ENCODE results near the gene NDUFS4. TPM values are rescaled to one million over a fixed set of nuclear protein-coding genes. Genes with fewer than 3 reads are reported as not detected.

Gene NDUFS4
- total RNA-seq, 1 donor from 2014 or later: 62.9 TPM

GRCh38 chr5:53569453-53569852, 9.0 kb downstream of the NDUFS4 start:
- TF ChIP-seq POLR2A (IDR thresholded peaks at IDR 0.05) (no peak), POLR2AphosphoS5 (IDR thresholded peaks at IDR 0.05; ENCODE audit: insufficient read depth in 1 of 2, low read depth in 1 of 2) (no peak), CTCF (IDR thresholded peaks at IDR 0.05) (no peak)
- no peaks in the 10 kb centered on the region for H3K9me3 ChIP-seq
- intact Hi-C loops (cut with DNase I): no loop called here
- no peaks in the 10 kb centered on the region for H3K36me3 ChIP-seq
- H3K27ac ChIP-seq: no peak overlapping the region
- peaks cover 19% of the 10 kb centered on the region for H3K4me1 ChIP-seq
- H3K27me3 ChIP-seq: no peaks in the 10 kb centered on the region
- no peak overlapping the region for H3K4me3 ChIP-seq
- no peak for DNase-seq (ENCODE audit: extremely low spot score in 2 of 2)

GRCh38 chr5:53571403-53571802, 11.0 kb downstream of the NDUFS4 start:
- Histone ChIP-seq H3K27ac (no peak overlapping the region), H3K9me3 (no peaks in the 10 kb centered on the region), H3K4me3 (no peak overlapping the region), H3K4me1 (peaks cover 18% of the 10 kb centered on the region), H3K27me3 (no peaks in the 10 kb centered on the region), H3K36me3 (no peaks in the 10 kb centered on the region)
- intact Hi-C loops (cut with DNase I): no loop called here
- DNase-seq (ENCODE audit: extremely low spot score in 2 of 2): no peak
- TF ChIP-seq CTCF (IDR thresholded peaks at IDR 0.05) (no peak), POLR2A (IDR thresholded peaks at IDR 0.05) (no peak), POLR2AphosphoS5 (IDR thresholded peaks at IDR 0.05; ENCODE audit: insufficient read depth in 1 of 2, low read depth in 1 of 2) (no peak)

- Histone ChIP-seq H3K4me3 (no peak overlapping the region), H3K27me3 (no peaks in the 10 kb centered on the region), H3K4me1 (no peaks in the 10 kb centered on the region), H3K36me3 (no peaks in the 10 kb centered on the region), H3K27ac (no peak overlapping the region), H3K9me3 (no peaks in the 10 kb centered on the region)
- intact Hi-C loops (cut with DNase I): no loop called here
- TF ChIP-seq POLR2A (IDR thresholded peaks at IDR 0.05) (no peak), POLR2AphosphoS5 (IDR thresholded peaks at IDR 0.05; ENCODE audit: insufficient read depth in 1 of 2, low read depth in 1 of 2) (no peak), CTCF (IDR thresholded peaks at IDR 0.05) (no peak)
- DNase-seq (ENCODE audit: extremely low spot score in 2 of 2): no peak
Measured at GRCh38 chr5:53575101-53575500, 14.7 kb downstream of the NDUFS4 start.

GRCh38 chr5:53575831-53576230, 15.4 kb downstream of the NDUFS4 start:
- Histone ChIP-seq H3K4me3 (no peak overlapping the region), H3K36me3 (no peaks in the 10 kb centered on the region), H3K4me1 (no peaks in the 10 kb centered on the region), H3K9me3 (no peaks in the 10 kb centered on the region), H3K27me3 (no peaks in the 10 kb centered on the region), H3K27ac (no peak overlapping the region)
- no peak for TF ChIP-seq POLR2AphosphoS5 (IDR thresholded peaks at IDR 0.05; ENCODE audit: insufficient read depth in 1 of 2, low read depth in 1 of 2)
- TF ChIP-seq CTCF (IDR thresholded peaks at IDR 0.05): no peak
- TF ChIP-seq POLR2A (IDR thresholded peaks at IDR 0.05): no peak
- no peak for DNase-seq (ENCODE audit: extremely low spot score in 2 of 2)
- intact Hi-C loops (cut with DNase I): no loop called here

DNA sequence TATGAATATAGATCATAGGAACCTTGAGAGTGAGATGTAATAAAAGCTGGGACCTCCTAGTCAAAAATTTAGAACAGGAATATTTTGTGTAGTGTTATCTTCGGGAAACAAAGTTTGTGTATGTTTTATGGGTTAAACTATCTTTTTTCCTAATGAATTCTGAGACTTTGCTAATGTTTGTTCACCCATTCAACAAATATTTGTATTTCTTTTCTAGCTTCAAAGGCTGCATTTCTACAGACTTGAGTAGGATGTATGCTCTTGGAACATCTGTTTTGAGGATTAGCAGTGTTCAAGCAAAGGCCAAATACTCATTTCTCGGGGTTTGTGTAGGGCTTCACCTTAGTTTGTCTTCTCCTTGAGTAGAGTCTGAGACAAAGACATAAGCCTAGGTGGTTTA, 16.2 kb downstream of the NDUFS4 start:
- intact Hi-C loops (cut with DNase I): no loop called here
- no peaks in the 10 kb centered on the region for H3K4me1 ChIP-seq
- no peak overlapping the region for H3K27ac ChIP-seq
- no peaks in the 10 kb centered on the region for H3K36me3 ChIP-seq
- H3K9me3 ChIP-seq: no peaks in the 10 kb centered on the region
- H3K4me3 ChIP-seq: no peak overlapping the region
- TF ChIP-seq CTCF (IDR thresholded peaks at IDR 0.05): no peak
- TF ChIP-seq POLR2A (IDR thresholded peaks at IDR 0.05): no peak
- no peak for TF ChIP-seq POLR2AphosphoS5 (IDR thresholded peaks at IDR 0.05; ENCODE audit: insufficient read depth in 1 of 2, low read depth in 1 of 2)
- no peaks in the 10 kb centered on the region for H3K27me3 ChIP-seq
- no peak for DNase-seq (ENCODE audit: extremely low spot score in 2 of 2)

Measured in vagina (tissue), 2 donors.